Lung (tissue), 12 donors: ENCODE data around the gene ZDHHC3. TPM values are rescaled to one million over a fixed set of nuclear protein-coding genes. Genes with fewer than 3 reads are reported as not detected.

ENCODE experiments used
- ATAC-seq: fragments of 200-7000 bp; cut with Tn5 transposase; one replicate; pipeline ENCODE4 v1.9.1; 2020; ENCODE audit warnings: moderate number of reproducible peaks; ENCODE audit not compliant: insufficient read depth, low FRiP score
- DNase-seq, 3 donors: peaks; one replicate each; pipeline ENCODE4 v3.0.0-alpha.2; 2013 to 2017
- H3K27ac ChIP-seq, 2 donors: one replicate each; pipeline ENCODE4 v1.5.1; 2013; ENCODE audit warnings: mild to moderate bottlenecking in 2 of 2, moderate library complexity in 2 of 2, control low read depth in 1 of 2, inconsistent platforms in 1 of 2, low read depth in 1 of 2, low read length in 1 of 2
- H3K27me3 ChIP-seq, 3 donors: one replicate each; pipeline ENCODE4 v1.5.1; 2013; ENCODE audit warnings: low read length in 2 of 3; ENCODE audit not compliant: control insufficient read depth in 3 of 3, insufficient read depth in 3 of 3
- H3K36me3 ChIP-seq, 4 donors: one replicate each; pipeline ENCODE4 v1.5.1; 2013; ENCODE audit warnings: low read length in 4 of 4, mild to moderate bottlenecking in 1 of 4, moderate library complexity in 1 of 4; ENCODE audit not compliant: control insufficient read depth in 4 of 4, insufficient read depth in 4 of 4
- H3K4me1 ChIP-seq, 5 donors: one replicate each; pipeline ENCODE4 v1.5.1; 2013; ENCODE audit warnings: low read length in 5 of 5, mild to moderate bottlenecking in 2 of 5, moderate library complexity in 1 of 5; ENCODE audit not compliant: control insufficient read depth in 5 of 5, insufficient read depth in 5 of 5
- H3K4me3 ChIP-seq: one replicate; pipeline ENCODE4 v1.5.1; 2013; ENCODE audit warnings: mild to moderate bottlenecking, control low read depth, moderate library complexity
- H3K9ac ChIP-seq, 2 donors: one replicate each; pipeline ENCODE4 v1.5.1; 2013; ENCODE audit warnings: low read length in 2 of 2, control low read depth in 1 of 2; ENCODE audit not compliant: insufficient read depth in 1 of 2
- H3K9me3 ChIP-seq, 4 donors: one replicate each; pipeline ENCODE4 v1.5.1; 2013; ENCODE audit warnings: low read length in 3 of 4, mild to moderate bottlenecking in 1 of 4, moderate library complexity in 1 of 4; ENCODE audit not compliant: control insufficient read depth in 4 of 4, insufficient read depth in 3 of 4
- WGBS, 2 donors: extraction: QIAGEN DNeasy Blood & Tissue Kit; methylation state at CpG; one replicate each; pipeline ENCODE4 v1.1.7; 2013; 5-methylcytosine and 5-hydroxymethylcytosine counted together
- polyA plus RNA-seq, 2 donors: library from polyadenylated mRNA; stranded (reverse); fragments of 200-250 nt; gene quantifications; one replicate each; pipeline ENCODE4 v1.2.1, GENCODE V29; 2013
- total RNA-seq, 2 donors: library from RNA; depleted of rRNA in 1 of 2; stranded (reverse); fragments of >200 nt in 1 of 2; gene quantifications; one replicate each; pipeline ENCODE4 v1.2.1, GENCODE V29; 2014 to 2021
- TF ChIP-seq, protein P1 (sequence below): IDR thresholded peaks from 2 replicates; pipeline ENCODE4 v1.5.1; 2012; ENCODE audit warnings: mild to moderate bottlenecking; ENCODE audit errors: control extremely low read depth, extremely low read depth
- donor health status: control.
- donor health status: control.
- donor health status: Bipolar disorder and iron deficiency.
- donor health status: healthy.
- donor health status: DM: yes; HTN: yes; CAD: no.

ZDHHC3 gene
- total and polyA plus RNA-seq, 4 donors, result 49.8 to 96.2 (median 78.0) TPM

DNA sequence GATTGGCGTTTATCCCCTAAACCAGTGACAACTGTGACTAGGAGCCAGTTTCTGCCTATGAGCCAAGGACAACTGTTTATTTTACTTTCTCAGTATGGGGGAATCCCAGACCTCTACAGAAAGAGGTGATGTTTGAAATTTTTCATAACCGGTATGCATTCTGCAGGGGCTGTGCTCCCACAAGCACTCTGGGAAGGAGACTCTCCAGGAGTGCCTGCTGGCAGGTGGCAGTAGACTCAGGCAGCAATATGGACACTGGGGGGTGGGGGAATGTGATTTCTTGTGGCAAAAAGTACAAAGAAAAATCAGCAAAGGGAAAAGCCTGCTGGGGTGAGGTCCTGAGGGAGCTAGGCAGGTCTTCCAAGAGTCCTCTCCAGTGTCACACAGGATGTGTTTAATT is 95.7 kb downstream of the ZDHHC3 start:
- 61 to 79% methylated on average over 2 of the region's 2 CpGs for WGBS, 2 donors
- TF ChIP-seq, protein P1, sequence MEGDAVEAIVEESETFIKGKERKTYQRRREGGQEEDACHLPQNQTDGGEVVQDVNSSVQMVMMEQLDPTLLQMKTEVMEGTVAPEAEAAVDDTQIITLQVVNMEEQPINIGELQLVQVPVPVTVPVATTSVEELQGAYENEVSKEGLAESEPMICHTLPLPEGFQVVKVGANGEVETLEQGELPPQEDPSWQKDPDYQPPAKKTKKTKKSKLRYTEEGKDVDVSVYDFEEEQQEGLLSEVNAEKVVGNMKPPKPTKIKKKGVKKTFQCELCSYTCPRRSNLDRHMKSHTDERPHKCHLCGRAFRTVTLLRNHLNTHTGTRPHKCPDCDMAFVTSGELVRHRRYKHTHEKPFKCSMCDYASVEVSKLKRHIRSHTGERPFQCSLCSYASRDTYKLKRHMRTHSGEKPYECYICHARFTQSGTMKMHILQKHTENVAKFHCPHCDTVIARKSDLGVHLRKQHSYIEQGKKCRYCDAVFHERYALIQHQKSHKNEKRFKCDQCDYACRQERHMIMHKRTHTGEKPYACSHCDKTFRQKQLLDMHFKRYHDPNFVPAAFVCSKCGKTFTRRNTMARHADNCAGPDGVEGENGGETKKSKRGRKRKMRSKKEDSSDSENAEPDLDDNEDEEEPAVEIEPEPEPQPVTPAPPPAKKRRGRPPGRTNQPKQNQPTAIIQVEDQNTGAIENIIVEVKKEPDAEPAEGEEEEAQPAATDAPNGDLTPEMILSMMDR, result no peak
- H3K4me1 ChIP-seq, result peaks cover 0 to 3% (median 0%) of the 10 kb centered on the region in 5 donors
- H3K27me3 ChIP-seq, result peaks cover 0 to 3% (median 0%) of the 10 kb centered on the region in 3 donors
- H3K9me3 ChIP-seq, result peaks cover 0 to 4% (median 0%) of the 10 kb centered on the region in 4 donors
- ATAC-seq (no peak), DNase-seq (no peak)
- H3K27ac ChIP-seq, result no peak overlapping the region
- H3K9ac ChIP-seq, result no peak overlapping the region
- no peaks in the 10 kb centered on the region for H3K36me3 ChIP-seq
- H3K4me3 ChIP-seq, result no peak overlapping the region

DNA sequence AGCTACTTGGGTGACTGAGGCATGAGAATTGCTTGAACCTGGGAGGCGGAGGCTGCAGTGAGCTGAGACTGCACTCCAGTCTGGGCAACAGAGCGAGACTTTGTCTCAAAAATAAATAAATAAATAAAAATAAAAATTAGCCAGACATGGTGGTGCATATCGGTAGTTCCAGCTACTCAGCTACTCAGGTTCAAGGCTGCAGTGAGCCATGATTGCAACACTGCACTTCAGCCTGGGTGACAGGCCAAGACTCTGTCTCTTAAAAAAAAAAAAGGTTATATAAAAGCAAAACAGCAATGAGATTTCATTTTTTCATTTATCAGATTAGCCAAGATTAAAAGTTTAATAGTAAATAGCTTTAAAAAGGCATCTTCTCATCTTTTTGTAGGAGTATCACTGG is 98.6 kb downstream of the ZDHHC3 start:
- no peak overlapping the region for H3K4me3 ChIP-seq
- no peak overlapping the region for H3K27ac ChIP-seq
- no peak for ATAC-seq
- H3K9me3 ChIP-seq, result no peaks in the 10 kb centered on the region
- no peaks in the 10 kb centered on the region for H3K36me3 ChIP-seq
- no peaks in the 10 kb centered on the region for H3K4me1 ChIP-seq
- no peaks in the 10 kb centered on the region for H3K27me3 ChIP-seq
- no peak overlapping the region for H3K9ac ChIP-seq
- WGBS, 2 donors, result 86 to 91% methylated on average over 3 of the region's 3 CpGs
- DNase-seq, result no peak
- TF ChIP-seq, protein P1, result no peak

DNA sequence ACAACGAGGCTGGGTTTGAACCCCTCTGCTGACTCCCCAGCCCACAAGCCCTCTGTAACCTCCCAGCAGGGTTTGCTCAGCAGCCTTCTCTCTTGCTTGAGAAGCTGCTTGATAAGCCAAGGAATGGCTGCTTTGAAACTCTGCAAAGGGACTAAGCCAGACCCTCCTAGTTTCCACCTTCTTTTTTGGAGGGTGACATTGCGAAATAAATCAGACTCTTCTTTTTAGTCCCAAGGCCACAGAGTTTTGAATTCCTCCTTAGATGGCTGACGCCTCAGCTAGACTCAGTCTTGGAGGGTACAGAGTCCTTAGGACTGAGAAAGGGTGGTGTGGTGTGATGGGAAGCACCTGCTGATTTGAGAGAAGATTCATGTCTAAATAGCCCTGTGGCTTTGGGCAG is 100.4 kb downstream of the ZDHHC3 start:
- DNase-seq (no peak), ATAC-seq (no peak)
- Histone ChIP-seq H3K9me3 (no peaks in the 10 kb centered on the region), H3K36me3 (no peaks in the 10 kb centered on the region), H3K27me3 (no peaks in the 10 kb centered on the region), H3K27ac (no peak overlapping the region), H3K4me1 (no peaks in the 10 kb centered on the region), H3K4me3 (no peak overlapping the region), H3K9ac (no peak overlapping the region)
- TF ChIP-seq, protein P1, result no peak
- WGBS, 2 donors, result 82 to 88% methylated on average over 3 of the region's 3 CpGs

Other genes with a start within 250 kb of the ZDHHC3 start
- gene ZNF501, start 246.5 kb downstream of the ZDHHC3 start, total RNA-seq, result 1 to 10 TPM; 4.0 to 6.8 TPM
- 1 to 10 TPM; 1.2 to 1.4 TPM for gene ZNF501, start 246.5 kb downstream of the ZDHHC3 start, polyA plus RNA-seq
- gene KIAA1143, start 214.6 kb downstream of the ZDHHC3 start, total RNA-seq, result 10 to 100 TPM; 18.3 to 27.5 TPM
- gene KIAA1143, start 214.6 kb downstream of the ZDHHC3 start, polyA plus RNA-seq, result 10 to 100 TPM in 1 of 2 donors, 1 to 10 TPM in 1; 9.3 to 12.7 TPM
- gene KIF15, start 214.4 kb downstream of the ZDHHC3 start, total RNA-seq, result 1 to 10 TPM in 1 of 2 donors, under 1 TPM in 1; 0.64 to 4.0 TPM
- gene KIF15, start 214.4 kb downstream of the ZDHHC3 start, polyA plus RNA-seq, result 1 to 10 TPM in 1 of 2 donors, under 1 TPM in 1; 0.65 to 1.2 TPM
- gene TMEM42, start 114.3 kb downstream of the ZDHHC3 start, total RNA-seq, result 10 to 100 TPM; 12.8 to 14.3 TPM
- gene TMEM42, start 114.3 kb downstream of the ZDHHC3 start, polyA plus RNA-seq, result 10 to 100 TPM; 12.0 to 24.6 TPM
- not detected for gene TGM4, start 101.6 kb downstream of the ZDHHC3 start, total RNA-seq
- under 1 TPM in 1 of 2 donors, not detected in 1; 0.01 TPM for gene TGM4, start 101.6 kb downstream of the ZDHHC3 start, polyA plus RNA-seq
- 10 to 100 TPM; 37.4 to 52.3 TPM for gene EXOSC7, start 70 bp upstream of the ZDHHC3 start, total RNA-seq
- 10 to 100 TPM; 40.8 to 67.2 TPM for gene EXOSC7, start 70 bp upstream of the ZDHHC3 start, polyA plus RNA-seq
- 100 to 1,000 TPM in 1 of 2 donors, 10 to 100 TPM in 1; 52.3 to 128 TPM for gene CLEC3B, start 50.1 kb upstream of the ZDHHC3 start, total RNA-seq
- gene CLEC3B, start 50.1 kb upstream of the ZDHHC3 start, polyA plus RNA-seq, result 100 to 1,000 TPM in 1 of 2 donors, 10 to 100 TPM in 1; 33.1 to 167 TPM
- gene CDCP1, start 170.2 kb upstream of the ZDHHC3 start, total RNA-seq, result 10 to 100 TPM in 1 of 2 donors, 1 to 10 TPM in 1; 1.6 to 20.7 TPM
- 1 to 10 TPM; 3.6 to 4.8 TPM for gene CDCP1, start 170.2 kb upstream of the ZDHHC3 start, polyA plus RNA-seq